HEK293 (cell line): ENCODE data around the gene TTC34.

ENCODE experiments used
- CTCF ChIA-PET: fragments of 350-600 bp; formaldehyde crosslinking; extraction: SDS; loops from one replicate; lab custom pipeline; 2021; ENCODE audit warnings: antibody characterized with exemption; lab: Yijun Ruan, JAX
- POLR2A ChIA-PET: fragments of 300-600 bp; formaldehyde crosslinking; extraction: SDS; loops from one replicate; lab custom pipeline; 2020; ENCODE audit warnings: antibody characterized with exemption, inconsistent platforms; lab: Yijun Ruan, JAX
- H3K27ac ChIP-seq: fragments of 200-500 bp; sonication (Bioruptor generic); 2 replicates; pipeline ENCODE4 v1.5.1; 2014; ENCODE audit warnings: low read depth, low read length, control low read depth, inconsistent platforms; ENCODE audit errors: extremely low read depth
- H3K36me3 ChIP-seq, 2 experiments: fragments of 200-500 bp in 1 of 2; sonication (Bioruptor generic) in 1 of 2; 1 replicate in 1 of 2; 2 replicates in 1 of 2; pipeline ENCODE4 v1.5.1; 2014 to 2017; ENCODE audit warnings: inconsistent platforms in 2 of 2, low read length in 2 of 2; ENCODE audit not compliant: control insufficient read depth in 2 of 2, insufficient read depth in 1 of 2
- H3K4me1 ChIP-seq: fragments of 200-500 bp; sonication (Bioruptor generic); 2 replicates; pipeline ENCODE4 v1.5.1; 2014; ENCODE audit warnings: mild to moderate bottlenecking, low read length, inconsistent platforms; ENCODE audit not compliant: control insufficient read depth, insufficient read depth
- H3K4me3 ChIP-seq: 2 replicates; pipeline ENCODE4 v1.5.1; 2011; ENCODE audit warnings: low read depth, mild to moderate bottlenecking, control low read depth, low read length, moderate library complexity
- H3K9me3 ChIP-seq: fragments of 200-500 bp; sonication (Bioruptor generic); 2 replicates; pipeline ENCODE4 v1.5.1; 2014; ENCODE audit warnings: low read depth, low read length, inconsistent platforms; ENCODE audit not compliant: control insufficient read depth, insufficient read depth
- EGR2 ChIP-seq: fragments of 450-650 bp; formaldehyde crosslinking; IDR thresholded peaks from 2 replicates; pipeline ENCODE4 v1.5.1; 2016; ENCODE audit warnings: low read depth, missing biosample characterization, missing genetic modification characterization
- GLI4 ChIP-seq: fragments of 450-650 bp; formaldehyde crosslinking; IDR thresholded peaks from 2 replicates; pipeline ENCODE4 v1.5.1; 2016; ENCODE audit warnings: missing biosample characterization, missing genetic modification characterization
- GLIS1 ChIP-seq: fragments of 450-650 bp; formaldehyde crosslinking; IDR thresholded peaks from 2 replicates; pipeline ENCODE4 v1.5.1; 2016; ENCODE audit warnings: missing biosample characterization, missing genetic modification characterization
- KLF8 ChIP-seq: fragments of 450-650 bp; formaldehyde crosslinking; IDR thresholded peaks from 2 replicates; pipeline ENCODE4 v1.5.1; 2016; ENCODE audit warnings: missing biosample characterization, missing genetic modification characterization
- ZBTB1 ChIP-seq: fragments of 450-650 bp; formaldehyde crosslinking; IDR thresholded peaks from 2 replicates; pipeline ENCODE4 v1.5.1; 2016; ENCODE audit warnings: missing biosample characterization, missing genetic modification characterization
- ZBTB48 ChIP-seq: fragments of 450-650 bp; formaldehyde crosslinking; IDR thresholded peaks from 2 replicates; pipeline ENCODE4 v1.5.1; 2016; ENCODE audit warnings: missing biosample characterization, missing genetic modification characterization
- ZFHX2 ChIP-seq: fragments of 450-650 bp; formaldehyde crosslinking; conservative IDR thresholded peaks from 2 replicates; pipeline ENCODE4 v1.5.1; 2016; ENCODE audit warnings: missing biosample characterization, missing genetic modification characterization
- ZNF10 ChIP-seq: fragments of 450-650 bp; formaldehyde crosslinking; IDR thresholded peaks from 2 replicates; pipeline ENCODE4 v1.5.1; 2017; ENCODE audit warnings: missing biosample characterization, missing genetic modification characterization
- ZNF133 ChIP-seq: fragments of 450-650 bp; formaldehyde crosslinking; IDR thresholded peaks from 2 replicates; pipeline ENCODE4 v1.5.1; 2016; ENCODE audit warnings: missing biosample characterization, missing genetic modification characterization
- ZNF175 ChIP-seq: fragments of 450-650 bp; formaldehyde crosslinking; IDR thresholded peaks from 2 replicates; pipeline ENCODE4 v1.5.1; 2016; ENCODE audit warnings: missing biosample characterization, missing genetic modification characterization
- ZNF214 ChIP-seq: fragments of 450-650 bp; formaldehyde crosslinking; IDR thresholded peaks from 2 replicates; pipeline ENCODE4 v1.5.1; 2017; ENCODE audit warnings: missing biosample characterization, mild to moderate bottlenecking, missing genetic modification characterization, borderline replicate concordance
- ZNF23 ChIP-seq: fragments of 450-650 bp; formaldehyde crosslinking; IDR thresholded peaks from 2 replicates; pipeline ENCODE4 v1.5.1; 2016; ENCODE audit warnings: missing biosample characterization, missing genetic modification characterization, borderline replicate concordance
- ZNF391 ChIP-seq: fragments of 450-650 bp; formaldehyde crosslinking; IDR thresholded peaks from 2 replicates; pipeline ENCODE4 v1.5.1; 2016; ENCODE audit warnings: low read depth, missing biosample characterization, missing genetic modification characterization, borderline replicate concordance
- ZNF48 ChIP-seq: fragments of 450-650 bp; formaldehyde crosslinking; IDR thresholded peaks from 2 replicates; pipeline ENCODE4 v1.5.1; 2016; ENCODE audit warnings: missing biosample characterization, missing genetic modification characterization
- ZNF544 ChIP-seq: fragments of 450-650 bp; formaldehyde crosslinking; IDR thresholded peaks from 2 replicates; pipeline ENCODE4 v1.5.0; 2017; ENCODE audit warnings: missing biosample characterization, missing genetic modification characterization
- ZNF549 ChIP-seq: fragments of 450-650 bp; IDR thresholded peaks from 2 replicates; pipeline ENCODE4 v1.5.1; 2018; ENCODE audit warnings: missing biosample characterization, missing genetic modification characterization, mild to moderate bottlenecking, inconsistent platforms, moderate library complexity
- ZNF585B ChIP-seq: fragments of 450-650 bp; formaldehyde crosslinking; IDR thresholded peaks from 2 replicates; pipeline ENCODE4 v1.5.1; 2016; ENCODE audit warnings: missing biosample characterization, missing genetic modification characterization
- ZNF629 ChIP-seq: fragments of 450-650 bp; formaldehyde crosslinking; IDR thresholded peaks from 2 replicates; pipeline ENCODE4 v1.5.1; 2017; ENCODE audit warnings: missing biosample characterization, missing genetic modification characterization
- ZNF707 ChIP-seq: fragments of 450-650 bp; formaldehyde crosslinking; IDR thresholded peaks from 2 replicates; pipeline ENCODE4 v1.5.1; 2016; ENCODE audit warnings: missing biosample characterization, missing genetic modification characterization
- ZNF747 ChIP-seq: fragments of 450-650 bp; formaldehyde crosslinking; IDR thresholded peaks from 2 replicates; pipeline ENCODE4 v1.5.1; 2016; ENCODE audit warnings: missing biosample characterization, missing genetic modification characterization
- ZNF843 ChIP-seq: fragments of 450-650 bp; formaldehyde crosslinking; IDR thresholded peaks from 2 replicates; pipeline ENCODE4 v1.5.1; 2016; ENCODE audit warnings: missing biosample characterization, missing genetic modification characterization
- TF ChIP-seq, protein P1 (sequence below): fragments of 450-650 bp; formaldehyde crosslinking; IDR thresholded peaks from 2 replicates; pipeline ENCODE4 v1.5.1; 2017; ENCODE audit warnings: missing biosample characterization, missing genetic modification characterization
- TF ChIP-seq, protein P2 (sequence below): IDR thresholded peaks from 2 replicates; pipeline ENCODE4 v1.6.1; 2011; ENCODE audit warnings: mild to moderate bottlenecking, low read depth, low read length, borderline replicate concordance
- TF ChIP-seq, protein P3 (sequence below): fragments of 450-650 bp; formaldehyde crosslinking; IDR thresholded peaks from 2 replicates; pipeline ENCODE4 v1.5.1; 2016; ENCODE audit warnings: missing biosample characterization, missing genetic modification characterization
- TF ChIP-seq, protein P4 (sequence below): fragments of 450-650 bp; formaldehyde crosslinking; IDR thresholded peaks from 2 replicates; pipeline ENCODE4 v1.5.1; 2017; ENCODE audit warnings: missing biosample characterization, missing genetic modification characterization

Gene TTC34

GRCh38 chr1:2596530-2597333, 204.8 kb downstream of the TTC34 start:
- H3K9me3 ChIP-seq = no peaks in the 10 kb centered on the region
- no peak overlapping the region for H3K27ac ChIP-seq
- H3K4me3 ChIP-seq = no peak overlapping the region
- POLR2A ChIA-PET = no interaction called here
- CTCF ChIA-PET = no interaction called here
- H3K4me1 ChIP-seq = no peaks in the 10 kb centered on the region
- TF ChIP-seq EGR2 (tag by site-specific recombination) (peak; percentile 52; the same call in 1 of the 2 replicates), ZNF544 (tag by site-specific recombination) (no peak), ZFHX2 (tag by site-specific recombination) (peak; percentile 50)
- H3K36me3 ChIP-seq = no peaks in the 10 kb centered on the region

DNA sequence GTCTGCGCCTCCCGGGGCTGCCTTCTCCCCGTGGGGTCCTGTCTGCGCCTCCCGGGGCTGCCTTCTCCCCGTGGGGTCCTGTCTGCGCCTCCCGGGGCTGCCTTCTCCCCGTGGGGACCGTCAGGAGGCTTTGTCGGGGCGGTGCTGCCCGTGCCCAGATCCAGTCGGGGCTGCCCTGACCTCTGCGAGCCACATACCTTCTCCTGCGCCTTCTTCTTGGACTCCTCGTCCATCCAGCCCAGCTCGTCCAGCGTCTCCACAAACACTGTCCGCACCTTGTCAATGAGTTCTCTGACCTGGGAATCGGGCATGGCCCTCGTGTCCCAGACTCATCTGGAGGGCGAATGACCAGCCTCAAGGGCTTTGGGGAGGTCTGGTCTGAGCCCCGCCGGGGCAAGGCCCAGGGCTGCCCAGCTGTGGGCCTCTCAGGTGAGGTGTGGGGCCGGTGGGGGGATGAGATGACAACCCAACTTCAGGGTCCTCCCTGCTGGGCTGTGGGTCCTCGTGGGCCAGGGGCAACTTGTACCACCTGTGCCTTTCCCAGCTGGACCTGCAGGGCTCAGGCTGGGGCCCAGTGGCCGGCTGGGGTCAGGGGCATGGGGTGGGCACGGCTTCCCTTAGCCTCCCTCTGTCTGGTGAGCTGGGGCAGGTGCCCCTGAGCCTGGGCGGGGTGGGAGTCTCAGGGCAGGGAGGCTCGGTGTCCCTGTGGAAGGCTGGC, 205.5 kb downstream of the TTC34 start:
- TF ChIP-seq ZNF10 (tag by site-specific recombination) (no peak), GLI4 (tag by site-specific recombination) (no peak), ZBTB1 (tag by site-specific recombination) (no peak), KLF8 (tag by site-specific recombination) (no peak), ZNF629 (tag by site-specific recombination) (no peak), GLIS1 (tag by site-specific recombination) (peak; percentile 94), ZNF585B (tag by site-specific recombination) (no peak)
- TF ChIP-seq, protein P1, sequence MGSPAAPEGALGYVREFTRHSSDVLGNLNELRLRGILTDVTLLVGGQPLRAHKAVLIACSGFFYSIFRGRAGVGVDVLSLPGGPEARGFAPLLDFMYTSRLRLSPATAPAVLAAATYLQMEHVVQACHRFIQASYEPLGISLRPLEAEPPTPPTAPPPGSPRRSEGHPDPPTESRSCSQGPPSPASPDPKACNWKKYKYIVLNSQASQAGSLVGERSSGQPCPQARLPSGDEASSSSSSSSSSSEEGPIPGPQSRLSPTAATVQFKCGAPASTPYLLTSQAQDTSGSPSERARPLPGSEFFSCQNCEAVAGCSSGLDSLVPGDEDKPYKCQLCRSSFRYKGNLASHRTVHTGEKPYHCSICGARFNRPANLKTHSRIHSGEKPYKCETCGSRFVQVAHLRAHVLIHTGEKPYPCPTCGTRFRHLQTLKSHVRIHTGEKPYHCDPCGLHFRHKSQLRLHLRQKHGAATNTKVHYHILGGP (tag by site-specific recombination) = no peak
- TF ChIP-seq, all 188 proteins: peak for 1
- Histone ChIP-seq H3K27ac (no peak overlapping the region), H3K9me3 (no peaks in the 10 kb centered on the region), H3K36me3 (no peaks in the 10 kb centered on the region), H3K4me1 (no peaks in the 10 kb centered on the region), H3K4me3 (no peak overlapping the region)
- POLR2A ChIA-PET = no interaction called here
- CTCF ChIA-PET = no interaction called here

GRCh38 chr1:2595261-2595811, 206.2 kb downstream of the TTC34 start:
- CTCF ChIA-PET = no interaction called here
- POLR2A ChIA-PET = no interaction called here
- no peaks in the 10 kb centered on the region for H3K4me1 ChIP-seq
- TF ChIP-seq, protein P2, sequence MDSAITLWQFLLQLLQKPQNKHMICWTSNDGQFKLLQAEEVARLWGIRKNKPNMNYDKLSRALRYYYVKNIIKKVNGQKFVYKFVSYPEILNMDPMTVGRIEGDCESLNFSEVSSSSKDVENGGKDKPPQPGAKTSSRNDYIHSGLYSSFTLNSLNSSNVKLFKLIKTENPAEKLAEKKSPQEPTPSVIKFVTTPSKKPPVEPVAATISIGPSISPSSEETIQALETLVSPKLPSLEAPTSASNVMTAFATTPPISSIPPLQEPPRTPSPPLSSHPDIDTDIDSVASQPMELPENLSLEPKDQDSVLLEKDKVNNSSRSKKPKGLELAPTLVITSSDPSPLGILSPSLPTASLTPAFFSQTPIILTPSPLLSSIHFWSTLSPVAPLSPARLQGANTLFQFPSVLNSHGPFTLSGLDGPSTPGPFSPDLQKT = no peak
- TF ChIP-seq ZNF843 (no peak), ZBTB48 (tag by site-specific recombination) (no peak), ZNF549 (tag by site-specific recombination) (no peak), ZNF747 (tag by site-specific recombination) (no peak), ZNF175 (tag by site-specific recombination) (no peak), ZNF391 (tag by site-specific recombination) (no peak), ZNF707 (no peak), ZNF48 (tag by site-specific recombination) (no peak), ZNF23 (no peak), ZNF214 (tag by site-specific recombination) (no peak), ZNF133 (tag by site-specific recombination) (no peak)
- TF ChIP-seq, protein P3, sequence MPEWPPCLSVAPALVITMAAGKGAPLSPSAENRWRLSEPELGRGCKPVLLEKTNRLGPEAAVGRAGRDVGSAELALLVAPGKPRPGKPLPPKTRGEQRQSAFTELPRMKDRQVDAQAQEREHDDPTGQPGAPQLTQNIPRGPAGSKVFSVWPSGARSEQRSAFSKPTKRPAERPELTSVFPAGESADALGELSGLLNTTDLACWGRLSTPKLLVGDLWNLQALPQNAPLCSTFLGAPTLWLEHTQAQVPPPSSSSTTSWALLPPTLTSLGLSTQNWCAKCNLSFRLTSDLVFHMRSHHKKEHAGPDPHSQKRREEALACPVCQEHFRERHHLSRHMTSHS (tag by site-specific recombination) = no peak
- TF ChIP-seq, protein P4, sequence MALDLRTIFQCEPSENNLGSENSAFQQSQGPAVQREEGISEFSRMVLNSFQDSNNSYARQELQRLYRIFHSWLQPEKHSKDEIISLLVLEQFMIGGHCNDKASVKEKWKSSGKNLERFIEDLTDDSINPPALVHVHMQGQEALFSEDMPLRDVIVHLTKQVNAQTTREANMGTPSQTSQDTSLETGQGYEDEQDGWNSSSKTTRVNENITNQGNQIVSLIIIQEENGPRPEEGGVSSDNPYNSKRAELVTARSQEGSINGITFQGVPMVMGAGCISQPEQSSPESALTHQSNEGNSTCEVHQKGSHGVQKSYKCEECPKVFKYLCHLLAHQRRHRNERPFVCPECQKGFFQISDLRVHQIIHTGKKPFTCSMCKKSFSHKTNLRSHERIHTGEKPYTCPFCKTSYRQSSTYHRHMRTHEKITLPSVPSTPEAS (tag by site-specific recombination) = no peak

More at GRCh38 chr1:2595261-2595811, 206.2 kb downstream of the TTC34 start:
- Histone ChIP-seq H3K36me3 (no peaks in the 10 kb centered on the region), H3K4me3 (no peak overlapping the region), H3K9me3 (no peaks in the 10 kb centered on the region), H3K27ac (no peak overlapping the region)
